Activated CD4-positive, alpha-beta T cell treated with anti-CD3 and anti-CD28 coated beads, Interleukin-2, amount 50 U/mL, for 48 hours (primary cell): Measurements from ENCODE around the gene SLC38A2.

ENCODE experiments used
- DNase-seq, 2 experiments: peaks; one replicate each; pipeline ENCODE4 v3.0.0-alpha.2; 2020

SLC38A2 gene

GRCh38 chr12:46373301-46374296 is 1.0 kb upstream of the SLC38A2 start:
- DNase-seq = peak; percentile 51 to 56

GRCh38 chr12:46371718-46372543 is 642 bp downstream of the SLC38A2 start:
- peak; percentile 59 to 66 for DNase-seq

- DNase-seq = peak; percentile 91 to 94
These were observed 1.5 kb downstream of the SLC38A2 start for GRCh38 chr12:46370792-46371717.

- no peak for DNase-seq
These were observed 2.2 kb downstream of the SLC38A2 start for GRCh38 chr12:46370380-46370734.

- no peak for DNase-seq
These were observed 2.8 kb downstream of the SLC38A2 start for GRCh38 chr12:46369474-46370379.

- no peak for DNase-seq
These were observed 3.5 kb downstream of the SLC38A2 start for GRCh38 chr12:46369095-46369473.

GRCh38 chr12:46368684-46369083 is 3.9 kb downstream of the SLC38A2 start:
- no peak for DNase-seq

- DNase-seq = no peak
These were observed 4.4 kb downstream of the SLC38A2 start for GRCh38 chr12:46368138-46368537.

GRCh38 chr12:46367351-46368029 is 5.1 kb downstream of the SLC38A2 start:
- DNase-seq = no peak

GRCh38 chr12:46366771-46367170 is 5.8 kb downstream of the SLC38A2 start:
- DNase-seq = no peak

- DNase-seq = no peak
These were observed 6.6 kb downstream of the SLC38A2 start for GRCh38 chr12:46365951-46366379.

- no peak for DNase-seq
These were observed 7.6 kb downstream of the SLC38A2 start for GRCh38 chr12:46364777-46365580.

GRCh38 chr12:46364300-46364696 is 8.3 kb downstream of the SLC38A2 start:
- DNase-seq = no peak

- no peak for DNase-seq
These were observed 8.8 kb downstream of the SLC38A2 start for GRCh38 chr12:46363582-46364299.

GRCh38 chr12:46362895-46363581 is 9.5 kb downstream of the SLC38A2 start:
- DNase-seq = no peak

GRCh38 chr12:46361667-46362034 is 10.9 kb downstream of the SLC38A2 start:
- no peak for DNase-seq

GRCh38 chr12:46360908-46361666 is 11.5 kb downstream of the SLC38A2 start:
- no peak for DNase-seq

GRCh38 chr12:46360370-46360769 is 12.2 kb downstream of the SLC38A2 start:
- DNase-seq = no peak
